Ovary (tissue), 3 donors: ENCODE results near the gene ID3.

Source experiments
- CTCF ChIP-seq, 3 donors: fragments of 450-650 bp in 2 of 3; fragments of 200-600 bp in 1 of 3; IDR thresholded peaks; one replicate each; pipeline versions ENCODE4 v1.5.1 to v1.8.0; 2016 to 2022; ENCODE audit warnings: antibody characterized with exemption in 3 of 3, mild to moderate bottlenecking in 1 of 3
- POLR2A ChIP-seq: fragments of 450-650 bp; IDR thresholded peaks from one replicate; pipeline ENCODE4 v1.6.1; 2017; ENCODE audit warnings: antibody characterized with exemption, mild to moderate bottlenecking, moderate library complexity
- donor health status: DM: no; HTN: no; CAD: no.

- TF ChIP-seq POLR2A, result no peak
- TF ChIP-seq CTCF (IDR thresholded peaks at IDR 0.05), result no peak
These were observed 38.5 kb upstream of the ID3 start for GRCh38 chr1:23597635-23598388.
